Measurements from ENCODE around the gene SLC5A9.
A peak's percentile ranks its signal among the peaks of the same experiment; 100 is the strongest.
"Not testable (repeated sequence)": the region's sequence is repeated elsewhere in the genome, so short reads cannot be mapped to it uniquely, and the experiment has no call there.

SLC5A9 gene

GRCh38 chr1:48208652-48209051 is 13.9 kb upstream of the SLC5A9 start:
- no peak for TF ChIP-seq ZFX (IDR thresholded peaks at IDR 0.05; ENCODE audit: borderline replicate concordance)
- TF ChIP-seq, protein P1, sequence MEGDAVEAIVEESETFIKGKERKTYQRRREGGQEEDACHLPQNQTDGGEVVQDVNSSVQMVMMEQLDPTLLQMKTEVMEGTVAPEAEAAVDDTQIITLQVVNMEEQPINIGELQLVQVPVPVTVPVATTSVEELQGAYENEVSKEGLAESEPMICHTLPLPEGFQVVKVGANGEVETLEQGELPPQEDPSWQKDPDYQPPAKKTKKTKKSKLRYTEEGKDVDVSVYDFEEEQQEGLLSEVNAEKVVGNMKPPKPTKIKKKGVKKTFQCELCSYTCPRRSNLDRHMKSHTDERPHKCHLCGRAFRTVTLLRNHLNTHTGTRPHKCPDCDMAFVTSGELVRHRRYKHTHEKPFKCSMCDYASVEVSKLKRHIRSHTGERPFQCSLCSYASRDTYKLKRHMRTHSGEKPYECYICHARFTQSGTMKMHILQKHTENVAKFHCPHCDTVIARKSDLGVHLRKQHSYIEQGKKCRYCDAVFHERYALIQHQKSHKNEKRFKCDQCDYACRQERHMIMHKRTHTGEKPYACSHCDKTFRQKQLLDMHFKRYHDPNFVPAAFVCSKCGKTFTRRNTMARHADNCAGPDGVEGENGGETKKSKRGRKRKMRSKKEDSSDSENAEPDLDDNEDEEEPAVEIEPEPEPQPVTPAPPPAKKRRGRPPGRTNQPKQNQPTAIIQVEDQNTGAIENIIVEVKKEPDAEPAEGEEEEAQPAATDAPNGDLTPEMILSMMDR (IDR thresholded peaks at IDR 0.05) = no peak

GRCh38 chr1:48213462-48213861 is 9.1 kb upstream of the SLC5A9 start:
- not testable (repeated sequence) for H3K27ac ChIP-seq

More at GRCh38 chr1:48208652-48209051, 13.9 kb upstream of the SLC5A9 start:
- no peak overlapping the region for H3K27ac ChIP-seq

DNA sequence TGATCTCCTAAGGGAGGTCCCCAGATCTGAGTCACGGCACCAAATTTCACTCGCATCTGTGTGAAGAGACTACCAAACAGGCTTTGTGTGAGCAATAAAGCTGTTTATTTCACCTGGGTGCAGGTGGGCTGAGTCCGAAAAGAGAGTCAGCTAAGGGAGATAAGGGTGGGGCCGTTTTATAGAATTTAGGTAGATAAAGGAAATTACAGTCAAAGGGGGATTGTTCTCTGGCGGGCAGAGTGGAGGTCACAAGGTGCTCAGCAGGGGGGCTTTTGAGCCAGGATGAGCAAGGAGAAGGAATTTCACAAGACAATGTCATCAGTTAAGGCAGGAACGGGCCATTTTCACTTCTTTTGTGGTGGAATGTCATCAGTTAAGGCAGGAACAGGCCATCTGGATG is 8.2 kb upstream of the SLC5A9 start:
- H3K27ac ChIP-seq = not testable (repeated sequence)

GRCh38 chr1:48214820-48215219 is 7.7 kb upstream of the SLC5A9 start:
- TF ChIP-seq, protein P1 (IDR thresholded peaks at IDR 0.05) = no peak
- TF ChIP-seq ZFX (IDR thresholded peaks at IDR 0.05; ENCODE audit: borderline replicate concordance) = no peak
- no peak overlapping the region for H3K27ac ChIP-seq

GRCh38 chr1:48215222-48215621 is 7.3 kb upstream of the SLC5A9 start:
- no peak overlapping the region for H3K27ac ChIP-seq
- TF ChIP-seq ZFX (IDR thresholded peaks at IDR 0.05; ENCODE audit: borderline replicate concordance) = no peak
- TF ChIP-seq, protein P1 (IDR thresholded peaks at IDR 0.05) = no peak

GRCh38 chr1:48215889-48216288 is 6.6 kb upstream of the SLC5A9 start:
- H3K27ac ChIP-seq = no peak overlapping the region
- TF ChIP-seq, protein P1 (IDR thresholded peaks at IDR 0.05) = no peak
- no peak for TF ChIP-seq ZFX (IDR thresholded peaks at IDR 0.05; ENCODE audit: borderline replicate concordance)

- TF ChIP-seq ZFX (IDR thresholded peaks at IDR 0.05; ENCODE audit: borderline replicate concordance) = no peak
- TF ChIP-seq, protein P1 (IDR thresholded peaks at IDR 0.05) = no peak
- no peak overlapping the region for H3K27ac ChIP-seq
These were observed 6.2 kb upstream of the SLC5A9 start for GRCh38 chr1:48216313-48216712.

DNA sequence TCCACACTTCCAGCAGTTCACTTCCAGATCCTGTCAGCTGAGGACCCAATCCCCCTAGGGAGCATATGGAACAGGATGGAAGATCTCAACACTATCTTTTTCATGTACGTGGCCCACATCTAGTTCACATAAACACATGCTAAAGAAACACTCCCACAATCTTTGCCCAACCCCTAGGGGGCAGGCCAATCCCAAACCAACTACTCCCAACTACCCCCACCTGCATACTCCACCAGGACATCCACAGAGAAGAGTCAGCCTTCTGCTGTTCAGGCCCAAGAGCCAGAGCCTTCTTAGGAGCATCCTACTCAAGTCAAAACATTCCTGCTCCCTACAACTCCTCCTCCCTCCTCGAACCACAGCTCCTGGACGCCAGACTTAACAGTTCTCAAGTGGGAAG is 5.6 kb upstream of the SLC5A9 start:
- H3K27ac ChIP-seq = no peak overlapping the region
- TF ChIP-seq, protein P1 (IDR thresholded peaks at IDR 0.05) = peak; percentile 22
- TF ChIP-seq ZFX (IDR thresholded peaks at IDR 0.05; ENCODE audit: borderline replicate concordance) = no peak

Measured in 22Rv1 (cell line).